Activated CD8-positive, alpha-beta memory T cell treated with anti-CD3 and anti-CD28 coated beads for 4 hours (primary cell): Measurements from ENCODE around the gene MACROD2.

Source experiments
- DNase-seq, 2 donors: peaks; one replicate each; pipeline ENCODE4 v3.0.0-alpha.2; 2020; ENCODE audit warnings: low read depth in 2 of 2

Gene MACROD2

GRCh38 chr20:15265581-15266309, 1270.4 kb downstream of the MACROD2 start:
- no peak for DNase-seq

- no peak for DNase-seq
Observed at GRCh38 chr20:15267935-15268334, 1272.6 kb downstream of the MACROD2 start.

DNA sequence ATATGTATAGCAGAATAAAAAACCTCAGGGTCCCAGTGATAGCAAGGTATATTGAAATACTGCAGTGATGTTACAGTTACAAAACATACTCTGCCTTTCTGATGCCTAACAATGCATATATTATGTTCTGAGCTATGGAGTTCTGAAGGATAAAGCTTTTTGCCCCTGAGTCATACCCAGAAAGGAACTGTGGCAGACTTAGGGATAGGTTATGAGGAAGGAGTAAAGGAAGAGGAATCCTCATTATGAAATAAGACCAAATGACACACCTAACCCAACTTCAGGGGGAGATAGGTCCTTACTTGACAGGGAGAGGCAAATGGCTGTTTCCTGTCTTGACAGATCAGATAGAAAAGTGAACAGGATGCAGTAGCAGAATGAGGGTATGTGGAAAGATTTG, 1282.7 kb downstream of the MACROD2 start:
- no peak for DNase-seq

DNA sequence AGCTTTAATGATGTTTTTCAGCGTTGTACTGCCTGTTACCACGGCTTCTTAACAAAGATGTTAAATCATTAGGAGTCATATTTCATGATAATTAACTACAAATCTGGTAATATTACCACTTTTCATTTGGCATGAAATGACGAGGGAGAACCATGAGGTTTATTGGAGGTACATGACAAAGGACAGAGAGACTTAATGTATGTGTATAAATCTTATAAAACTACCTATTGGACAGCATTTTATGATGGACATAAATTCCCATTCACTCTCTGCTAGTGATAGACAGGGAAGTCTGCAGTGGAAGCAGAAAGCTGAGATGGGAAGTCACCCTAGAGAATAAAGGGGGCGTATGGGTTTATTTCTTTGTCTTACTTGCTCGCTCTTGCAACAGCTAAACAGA, 1292.0 kb downstream of the MACROD2 start:
- no peak for DNase-seq

DNA sequence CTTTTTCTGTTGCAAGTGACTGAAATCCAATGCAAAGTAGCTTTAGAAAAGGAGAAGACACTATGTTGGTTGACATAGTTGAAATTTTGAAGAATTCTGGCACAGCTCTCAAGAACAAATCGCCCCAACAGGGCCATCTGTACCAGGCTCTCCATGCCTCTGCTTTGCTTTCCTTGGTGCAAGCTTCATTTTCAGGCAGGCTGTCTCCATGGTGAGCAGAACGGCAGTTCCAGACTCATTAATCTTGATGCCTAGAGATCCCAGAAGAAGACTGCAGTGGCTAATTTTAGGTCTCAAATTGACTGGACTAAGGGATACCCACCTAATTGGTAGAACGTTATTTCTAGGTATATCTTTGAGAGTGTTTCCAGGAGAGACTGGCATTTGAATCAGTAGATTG, 1292.8 kb downstream of the MACROD2 start:
- no peak for DNase-seq

DNA sequence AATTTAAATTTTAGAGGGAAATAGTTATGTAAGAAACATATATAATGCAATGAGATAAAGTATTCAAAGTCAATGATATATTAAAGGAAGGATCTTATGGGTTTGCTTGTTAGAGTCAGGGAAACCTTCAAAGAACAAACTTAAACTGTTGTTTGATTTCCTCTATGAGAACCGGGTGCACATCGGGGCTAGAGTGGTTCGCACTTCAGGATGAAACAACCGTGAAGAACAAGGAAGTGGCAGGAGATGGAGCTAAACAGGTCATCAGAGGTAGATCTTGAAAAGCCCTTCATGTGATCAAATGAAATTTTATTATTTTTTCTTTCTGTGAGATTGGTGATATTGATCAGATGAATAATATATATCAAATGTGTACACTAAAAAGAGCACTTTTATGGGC, 1294.0 kb downstream of the MACROD2 start:
- DNase-seq, result no peak

- DNase-seq, result no peak
Observed at GRCh38 chr20:15292405-15292804, 1297.1 kb downstream of the MACROD2 start.

- no peak for DNase-seq
Observed at GRCh38 chr20:15296422-15296821, 1301.1 kb downstream of the MACROD2 start.

GRCh38 chr20:15297059-15297875, 1302.0 kb downstream of the MACROD2 start:
- no peak for DNase-seq

- no peak for DNase-seq
Observed at GRCh38 chr20:15302075-15302474, 1306.8 kb downstream of the MACROD2 start.

GRCh38 chr20:15310361-15310760, 1315.0 kb downstream of the MACROD2 start:
- no peak for DNase-seq

DNA sequence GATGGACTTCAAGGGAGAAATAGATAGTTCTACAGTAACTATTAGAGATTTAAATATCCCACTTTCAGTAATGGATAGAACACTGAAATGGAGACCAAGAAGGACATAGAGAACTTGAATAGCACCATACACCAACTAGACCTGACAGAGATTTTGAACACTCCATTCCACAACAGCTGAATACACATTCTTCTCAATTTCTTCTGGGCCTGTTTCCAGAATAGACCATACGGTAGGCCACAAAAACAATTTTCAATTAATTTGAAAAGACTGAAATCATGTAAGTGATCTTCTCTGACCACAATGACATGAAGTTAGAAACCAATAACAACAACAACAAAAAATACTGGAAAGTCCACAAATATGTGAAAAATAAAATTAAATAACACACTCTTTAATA, 1321.2 kb downstream of the MACROD2 start:
- no peak for DNase-seq

DNA sequence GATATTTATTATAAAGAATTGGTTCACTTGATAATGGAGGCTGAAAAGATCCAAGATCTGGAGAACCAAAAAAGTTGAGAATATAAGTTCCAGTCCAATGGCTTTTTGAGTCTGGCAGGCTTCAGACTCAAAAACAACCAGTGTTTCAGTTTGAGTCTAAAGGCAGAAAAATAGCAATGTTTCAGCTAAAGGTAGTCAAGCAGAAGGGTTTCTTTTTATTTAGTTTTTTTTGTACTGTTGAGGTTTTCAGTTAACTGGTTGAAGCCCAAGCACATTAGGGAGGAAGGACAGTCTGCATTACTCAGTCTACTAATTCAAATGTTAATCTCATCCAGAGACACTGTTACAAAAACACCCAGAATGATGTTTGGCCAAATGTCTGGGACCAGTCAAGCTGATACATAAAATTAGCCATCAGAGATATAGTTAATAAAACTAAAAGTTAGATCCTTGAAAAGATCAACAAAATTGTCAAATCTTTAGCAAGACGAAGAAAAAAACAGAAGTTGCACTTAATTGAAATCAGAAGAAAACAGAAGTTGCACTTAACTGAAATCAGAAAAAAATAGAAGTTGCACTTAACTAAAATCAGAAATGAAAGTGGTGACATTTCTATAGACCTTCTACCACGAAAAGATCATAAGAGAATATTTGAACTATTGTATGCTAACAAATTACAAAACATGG, 1322.4 kb downstream of the MACROD2 start:
- DNase-seq, result no peak

DNA sequence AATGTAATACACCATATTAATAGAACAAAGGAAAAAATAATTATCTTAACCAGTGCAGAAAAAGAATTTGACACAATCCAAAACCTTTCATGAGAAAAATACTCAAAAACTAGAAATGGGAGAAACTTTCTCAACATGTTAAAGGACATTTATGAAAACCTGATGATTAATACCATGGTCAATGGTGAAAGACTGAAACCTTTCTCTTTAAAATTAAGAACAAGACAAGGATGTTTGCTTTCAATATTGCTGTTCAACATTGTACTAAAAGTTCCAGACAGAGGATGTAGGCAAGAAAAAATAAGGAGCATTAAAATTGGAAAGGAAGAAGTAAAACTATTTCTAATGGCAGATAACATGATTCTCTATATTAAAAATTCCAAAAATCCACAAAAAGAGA, 1323.4 kb downstream of the MACROD2 start:
- DNase-seq, result no peak

GRCh38 chr20:15319439-15319838, 1324.1 kb downstream of the MACROD2 start:
- DNase-seq, result no peak

- no peak for DNase-seq
Observed at GRCh38 chr20:15320941-15321340, 1325.6 kb downstream of the MACROD2 start.

DNA sequence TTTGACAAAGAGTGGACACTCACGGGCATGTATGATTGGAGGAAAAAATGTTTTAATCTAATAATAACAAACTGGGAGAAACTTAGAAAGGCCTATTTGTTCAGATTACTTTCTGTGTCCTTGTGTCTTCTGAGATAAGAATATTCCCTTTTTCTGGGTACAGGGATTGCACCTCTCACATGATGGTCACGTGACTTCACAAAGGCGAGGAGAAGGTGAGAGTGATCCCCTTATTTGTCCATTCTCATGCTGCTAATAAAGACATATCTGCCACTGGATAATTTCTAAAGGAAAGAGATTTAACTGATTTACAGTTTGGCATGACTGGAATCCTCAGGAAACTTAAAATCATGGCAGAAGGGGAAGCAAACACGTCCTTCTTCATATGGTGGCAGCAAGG, 1331.8 kb downstream of the MACROD2 start:
- no peak for DNase-seq

GRCh38 chr20:15328084-15328483, 1332.8 kb downstream of the MACROD2 start:
- DNase-seq, result no peak

DNA sequence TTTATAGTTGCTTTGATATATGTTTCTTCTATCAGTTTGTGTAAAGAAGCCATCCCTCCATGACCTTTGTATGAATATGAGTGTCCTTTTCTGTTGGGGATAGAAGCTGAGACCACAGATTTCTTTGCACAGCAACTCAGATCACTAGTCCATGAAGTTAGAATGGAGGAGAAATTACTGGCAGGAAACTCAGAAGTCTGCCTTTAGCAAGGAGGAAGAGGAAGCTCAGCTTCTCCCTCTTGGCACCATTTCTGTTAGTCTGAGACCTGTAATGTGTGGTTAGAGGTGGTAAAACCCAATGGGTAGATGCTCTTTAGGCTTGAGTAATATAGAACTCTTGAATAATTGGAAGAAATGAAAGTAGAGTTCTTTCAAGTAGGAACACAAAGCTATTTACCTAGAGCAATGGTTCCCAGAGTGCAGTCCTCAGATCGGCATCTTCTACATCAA, 1337.4 kb downstream of the MACROD2 start:
- no peak for DNase-seq

GRCh38 chr20:15333170-15333569, 1337.9 kb downstream of the MACROD2 start:
- DNase-seq, result no peak

- DNase-seq, result no peak
Observed at GRCh38 chr20:15336011-15336410, 1340.7 kb downstream of the MACROD2 start.

GRCh38 chr20:15336536-15336935, 1341.2 kb downstream of the MACROD2 start:
- DNase-seq, result no peak

DNA sequence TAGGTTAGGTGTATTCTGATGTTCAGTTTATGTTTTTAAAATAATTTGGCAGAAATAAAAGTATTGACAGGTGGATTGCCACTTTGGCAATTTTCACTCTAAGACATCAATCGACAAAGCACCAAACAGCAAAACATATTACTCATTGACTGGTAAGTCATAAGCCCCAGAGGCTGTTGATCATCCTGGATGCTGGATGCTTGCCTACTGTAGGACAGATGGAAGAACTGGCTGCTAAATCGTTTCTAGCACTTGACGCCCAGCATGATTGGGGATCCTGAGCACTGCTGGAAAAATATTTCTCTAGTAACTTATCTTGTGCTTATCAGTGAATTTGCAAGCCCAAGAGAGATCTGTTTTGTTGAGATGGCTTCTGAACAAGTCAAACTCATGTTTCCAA, 1343.9 kb downstream of the MACROD2 start:
- DNase-seq, result no peak
